Pons (tissue), 1 donor: ENCODE results near the gene CRISP1.
A peak's percentile ranks its signal among the peaks of the same experiment; 100 is the strongest.
"Not testable (repeated sequence)": the region's sequence is repeated elsewhere in the genome, so short reads cannot be mapped to it uniquely, and the experiment has no call there.

Source experiments
- DNase-seq: peaks from one replicate; pipeline ENCODE4 v3.0.0-alpha.2; 2016; ENCODE audit warnings: low spot score

The CRISP1 gene

DNA sequence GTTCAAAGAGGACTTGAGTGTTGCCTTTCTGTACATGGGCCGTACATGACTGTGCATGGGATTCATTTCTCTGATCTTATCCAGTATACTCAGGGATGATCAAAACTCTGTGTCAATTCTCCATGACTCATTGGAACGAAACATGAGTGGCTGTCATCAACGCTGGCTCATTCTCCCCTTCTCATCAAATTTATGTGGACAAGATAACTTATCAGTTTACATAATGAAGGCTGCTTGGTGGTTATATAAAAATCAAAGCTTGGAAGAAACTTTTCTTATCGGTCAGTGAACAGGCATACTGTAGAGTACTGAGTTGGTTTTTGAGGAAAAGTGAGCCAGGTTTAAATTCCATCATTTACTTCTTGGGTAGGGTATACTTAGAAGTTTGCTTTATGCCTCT, 24.9 kb downstream of the CRISP1 start:
- no peak for DNase-seq

DNA sequence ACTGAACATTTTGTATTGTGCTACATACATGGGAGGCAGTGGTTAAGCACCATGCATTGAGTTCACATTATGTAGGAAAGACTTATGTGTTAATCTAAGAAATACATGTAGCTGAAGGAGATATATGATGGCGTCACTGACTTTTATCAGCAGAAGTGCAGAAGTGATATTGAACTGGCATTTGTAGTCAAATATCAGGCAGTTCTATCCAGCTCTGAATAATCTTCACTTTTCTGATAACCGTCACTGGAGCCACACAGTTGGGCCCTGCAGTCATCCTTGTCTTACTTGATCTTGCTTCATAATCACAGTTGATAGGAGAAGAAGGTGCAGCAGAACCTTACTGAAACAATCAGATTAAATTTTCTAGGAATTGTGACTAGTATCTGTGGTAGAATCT, 26.4 kb downstream of the CRISP1 start:
- no peak for DNase-seq

DNA sequence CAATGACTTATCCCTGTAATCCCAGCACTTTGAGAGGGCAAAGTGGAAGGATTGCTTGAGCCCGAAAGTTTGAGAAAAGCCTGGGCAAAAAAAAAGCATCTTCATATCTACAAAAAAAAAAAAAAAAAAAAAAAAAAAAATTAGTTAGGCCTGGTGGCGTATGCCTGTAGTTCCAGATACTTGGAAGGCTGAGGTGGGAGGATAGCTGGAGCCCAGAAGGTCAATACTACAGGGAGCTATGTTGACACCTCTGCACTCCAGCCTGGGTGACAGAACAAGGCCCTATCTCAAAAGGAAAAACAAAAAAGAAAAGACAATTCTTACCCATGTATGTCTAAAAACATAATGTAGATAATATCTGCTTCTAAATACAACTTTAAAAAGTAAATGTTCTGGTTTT, 27.2 kb downstream of the CRISP1 start:
- DNase-seq = no peak

DNA sequence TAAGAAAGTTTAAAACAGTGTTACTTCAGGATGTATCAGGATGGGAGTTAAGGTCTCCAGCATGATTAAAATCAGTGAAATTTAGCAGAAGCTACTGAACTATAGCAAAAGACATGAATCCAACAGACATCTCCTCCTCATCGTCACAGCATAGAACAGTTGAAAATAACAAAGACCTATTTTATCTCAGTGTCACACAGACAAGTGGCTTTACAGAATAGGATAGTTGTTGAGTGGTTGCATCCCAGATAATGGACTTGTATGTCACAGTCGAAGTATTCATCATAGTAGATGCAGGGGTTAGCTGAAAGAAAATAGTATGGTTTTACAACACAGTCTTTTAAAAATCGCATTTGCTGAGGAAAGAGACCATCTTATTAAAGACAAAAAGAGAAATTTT, 31.2 kb downstream of the CRISP1 start:
- peak; percentile 3 for DNase-seq

DNA sequence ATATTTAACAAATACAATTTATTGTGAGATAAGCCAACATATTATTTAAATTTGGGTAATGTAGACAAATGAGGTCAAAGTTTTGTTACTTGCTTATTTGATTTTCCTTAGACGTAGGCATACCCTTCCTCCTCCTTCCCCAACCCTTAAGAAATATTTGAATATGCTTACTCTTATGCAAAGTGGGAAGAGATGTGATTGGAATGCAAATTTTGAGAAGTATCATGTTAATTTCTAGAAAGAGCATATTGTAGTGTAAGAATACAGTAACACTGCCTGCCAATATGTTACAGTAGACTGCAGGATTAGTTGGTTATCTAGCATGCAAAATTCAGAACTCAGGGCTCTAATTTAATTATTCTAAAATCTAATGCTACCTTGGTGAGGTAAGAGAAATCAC, 32.9 kb downstream of the CRISP1 start:
- DNase-seq = no peak

DNA sequence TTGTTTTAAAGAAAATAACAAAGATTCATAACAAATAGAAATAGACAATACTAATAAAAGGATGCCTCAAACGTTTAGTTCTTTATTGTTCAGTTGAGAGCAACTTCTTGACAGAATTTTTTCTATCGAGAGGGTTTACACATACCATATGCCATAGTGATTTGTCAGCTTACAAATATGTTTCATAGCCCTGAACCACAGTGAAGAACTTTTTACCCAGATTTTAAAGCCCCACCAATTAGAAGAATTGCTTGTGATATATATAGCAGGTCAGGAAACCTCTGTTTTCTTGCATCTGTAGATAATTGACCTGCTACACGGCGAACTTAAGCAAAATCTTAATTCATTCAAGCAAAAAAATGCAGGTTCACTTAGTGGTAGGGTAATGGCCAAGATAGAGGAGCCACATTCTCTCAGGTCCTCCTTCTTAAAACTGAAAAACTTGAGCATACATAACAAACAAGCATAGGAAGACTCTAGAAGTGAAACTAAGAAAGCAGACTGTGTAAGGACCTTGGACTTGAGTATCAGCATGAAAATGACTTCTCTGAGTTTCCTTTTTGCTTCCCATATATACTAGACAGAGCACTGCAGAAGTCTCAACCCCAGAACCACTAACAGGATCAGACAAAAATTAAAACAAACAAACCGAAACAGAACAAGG, 39.5 kb downstream of the CRISP1 start:
- no peak for DNase-seq

DNA sequence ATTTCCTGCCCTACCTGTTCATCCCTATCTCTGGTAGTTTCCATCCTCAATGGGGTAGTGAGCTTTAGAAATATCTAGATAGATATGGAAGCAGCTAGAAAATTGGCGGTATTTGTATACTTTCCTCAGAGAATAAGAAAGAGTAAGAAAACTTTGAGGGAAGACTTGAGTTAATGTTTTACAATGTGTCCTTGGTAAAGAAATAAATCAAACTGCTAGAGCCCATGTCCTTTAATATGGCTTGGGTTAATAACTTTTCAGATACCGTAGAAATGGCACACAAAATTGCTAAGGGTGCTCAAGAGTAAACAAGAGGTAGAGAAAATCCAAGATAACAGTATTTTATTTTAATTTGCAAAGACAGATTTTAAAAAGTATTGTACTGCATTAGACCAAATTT, 51.2 kb downstream of the CRISP1 start:
- no peak for DNase-seq

DNA sequence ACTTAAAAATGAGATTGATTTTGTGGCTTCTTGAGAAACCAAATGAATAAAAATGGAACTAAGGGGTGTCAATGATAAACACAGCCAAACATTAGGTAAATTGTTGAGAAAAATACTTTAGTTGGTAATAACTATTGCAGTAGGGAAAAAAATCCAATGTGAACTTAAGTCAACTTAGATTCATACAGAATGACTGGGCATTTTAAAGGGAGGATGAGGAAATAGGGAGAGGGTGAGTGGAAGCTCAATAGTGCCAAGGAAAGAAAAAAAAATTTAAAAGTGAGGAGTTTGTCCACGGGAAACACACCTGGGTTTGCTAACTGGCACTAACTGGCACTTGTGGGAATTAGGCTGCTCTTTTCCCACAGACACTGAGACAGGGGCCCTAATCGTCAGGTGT, 53.1 kb downstream of the CRISP1 start:
- DNase-seq = no peak

DNA sequence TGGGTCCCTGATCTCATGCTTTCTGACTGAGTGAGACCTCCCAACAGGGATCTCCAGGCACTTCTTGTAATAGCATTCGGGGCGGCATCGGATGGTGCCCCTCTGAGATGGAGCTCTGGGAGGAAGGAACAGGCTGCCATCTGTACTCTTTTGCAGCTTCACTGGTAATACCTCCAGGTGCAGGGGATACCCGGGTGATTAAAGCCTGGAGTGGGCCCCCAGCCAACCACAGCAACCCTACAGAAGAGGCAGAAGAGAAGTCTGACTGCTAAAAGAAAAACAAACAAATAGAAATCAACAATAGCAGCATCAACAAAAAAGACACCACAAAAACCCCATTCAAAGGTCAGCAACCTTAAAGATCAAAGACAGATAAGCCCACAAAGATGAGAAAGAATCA, 60.2 kb downstream of the CRISP1 start:
- DNase-seq = no peak

DNA sequence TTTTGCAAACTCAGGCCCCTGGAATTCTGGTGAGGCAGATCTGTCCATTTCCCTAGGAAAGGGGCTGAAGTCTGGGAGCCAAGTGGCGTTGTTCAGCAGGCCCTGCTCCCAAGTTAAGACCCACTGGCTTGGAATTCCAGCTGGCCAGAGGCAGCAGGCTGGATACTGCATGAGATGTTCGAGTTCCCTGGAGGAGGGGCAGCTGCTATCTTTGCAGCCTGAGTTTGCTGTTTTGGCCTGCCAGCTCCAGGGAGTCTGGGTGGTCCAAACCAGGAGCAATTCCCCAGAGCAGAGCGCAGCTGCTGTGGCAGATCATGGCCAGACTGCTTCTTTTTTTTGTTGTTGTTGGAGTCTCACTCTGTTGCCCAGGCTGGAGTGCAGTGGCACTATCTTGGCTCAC, 61.1 kb downstream of the CRISP1 start:
- no peak for DNase-seq

DNA sequence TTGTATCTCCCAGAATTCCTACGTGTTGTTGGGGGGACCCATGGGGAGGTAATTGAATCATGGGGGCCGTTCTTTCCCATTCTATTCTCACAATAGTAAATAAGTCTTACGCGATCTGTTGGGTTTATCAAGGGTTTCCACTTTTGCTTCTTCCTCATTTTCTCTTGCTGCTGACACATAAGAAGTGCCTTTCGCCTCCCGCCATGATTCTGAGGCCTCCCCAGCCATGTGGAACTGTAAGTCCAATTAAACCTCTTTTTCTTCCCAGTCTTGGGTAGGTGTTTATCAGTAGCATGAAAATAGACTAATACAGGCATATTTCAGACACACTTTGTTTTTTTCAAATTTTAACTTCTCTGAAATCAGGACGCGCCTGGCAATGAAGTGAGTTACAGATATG, 64.8 kb downstream of the CRISP1 start:
- DNase-seq = no peak

DNA sequence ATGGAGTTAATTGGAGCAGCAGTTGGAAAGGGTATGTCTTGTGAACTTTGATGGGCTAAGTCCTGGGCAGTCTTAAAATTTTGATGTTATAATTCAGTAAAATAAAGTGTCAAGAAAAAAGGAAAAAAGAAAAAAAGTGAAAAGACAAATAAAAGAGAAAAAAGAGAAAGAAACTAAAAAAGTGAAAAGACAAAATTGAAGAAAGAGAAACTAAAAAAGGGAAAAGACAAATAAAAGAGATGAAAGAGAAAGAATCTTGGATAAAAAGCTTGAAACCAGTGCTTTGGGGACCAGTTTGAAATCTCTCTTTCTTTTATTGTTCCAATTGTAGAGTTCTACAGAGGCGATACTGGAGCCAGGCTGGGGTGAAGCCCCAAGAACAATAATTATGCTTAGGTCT, 67.2 kb downstream of the CRISP1 start:
- DNase-seq = no peak

DNA sequence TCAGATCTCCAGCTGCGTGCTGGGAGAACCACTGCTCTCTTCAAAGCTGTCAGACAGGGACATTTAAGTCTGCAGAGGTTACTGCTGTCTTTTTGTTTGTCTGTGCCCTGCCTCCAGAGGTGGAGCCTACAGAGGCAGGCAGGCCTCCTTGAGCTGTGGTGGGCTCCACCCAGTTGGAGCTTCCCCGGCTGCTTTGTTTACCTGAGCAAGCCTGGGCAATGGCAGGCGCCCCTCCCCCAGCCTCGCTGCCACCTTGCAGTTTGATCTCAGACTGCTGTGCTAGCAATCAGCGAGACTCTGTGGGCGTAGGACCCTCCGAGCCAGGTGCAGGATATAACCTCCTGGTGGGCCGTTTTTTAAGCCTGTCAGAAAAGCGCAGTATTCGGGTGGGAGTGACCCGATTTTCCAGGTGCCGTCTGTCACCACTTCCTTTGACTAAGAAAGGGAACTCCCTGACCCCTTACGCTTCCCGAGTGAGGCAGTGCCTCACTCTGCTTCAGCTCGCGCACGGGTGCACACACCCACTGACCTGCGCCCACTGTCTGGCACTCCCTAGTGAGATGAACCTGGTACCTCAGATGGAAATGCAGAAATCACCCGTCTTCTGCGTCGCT, 69.4 kb downstream of the CRISP1 start:
- not testable (repeated sequence) for DNase-seq

DNA sequence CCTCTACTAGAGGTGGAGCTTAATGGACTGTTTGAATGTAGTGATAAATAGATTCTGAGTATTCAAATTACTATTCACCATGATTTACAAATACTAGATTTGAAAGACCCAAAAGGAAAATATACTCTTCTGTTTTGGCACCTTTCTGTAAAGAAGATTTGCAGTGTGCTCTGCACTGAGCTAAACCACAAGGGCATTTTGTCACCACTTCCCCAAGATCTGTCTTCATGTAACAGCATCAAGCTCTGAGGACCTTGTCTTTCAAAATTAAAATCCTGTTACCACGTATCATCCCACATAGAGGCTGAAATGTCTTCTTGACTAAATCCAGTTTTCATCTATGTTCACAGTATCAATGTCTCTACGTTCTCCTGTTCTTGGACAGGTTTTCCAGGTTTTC, 76.0 kb downstream of the CRISP1 start:
- no peak for DNase-seq

DNA sequence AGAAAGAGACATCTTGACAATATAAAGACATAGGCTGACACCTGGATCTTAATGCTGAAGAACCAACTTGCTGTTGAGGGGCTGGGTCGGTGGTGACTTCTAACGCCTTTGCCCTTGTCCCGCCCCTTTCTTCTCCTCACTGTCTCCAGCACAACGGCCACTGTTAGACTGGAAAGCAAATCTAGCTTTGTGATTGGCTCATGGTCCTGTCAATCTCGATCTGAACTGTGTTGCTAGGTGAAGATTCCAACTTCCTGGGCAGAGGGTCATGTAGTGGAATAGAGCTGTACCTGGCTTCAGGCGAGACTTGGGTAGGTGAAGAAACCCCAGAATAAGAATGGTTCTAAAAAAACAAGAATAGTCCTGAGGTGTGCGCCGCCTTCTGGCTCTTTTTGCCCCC, 79.2 kb downstream of the CRISP1 start, which contains the start of gene PGK2:
Gene PGK2, minus strand, starts transcription at position 110 of the 400 bp plus-strand sequence. Its CDS starts 98 bp downstream, at position 12.
- no peak for DNase-seq

DNA sequence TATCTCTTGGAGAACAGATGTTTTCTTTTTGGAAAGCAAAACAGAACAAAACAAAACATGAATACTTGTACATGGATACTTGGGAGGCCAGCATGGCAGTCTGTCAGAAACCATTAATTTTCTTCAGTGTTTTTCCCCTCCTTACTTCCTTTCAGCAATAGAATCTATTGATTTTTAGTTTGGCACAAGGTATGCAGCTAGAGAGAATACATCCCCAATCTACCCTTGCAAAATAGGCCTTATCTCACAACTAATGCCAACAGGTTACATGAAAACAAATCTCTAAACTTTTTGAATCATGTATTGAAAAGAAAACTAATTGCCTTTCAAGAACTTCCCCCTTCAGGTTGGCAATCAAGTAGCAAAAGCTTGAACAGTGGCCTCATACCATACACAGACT, 82.1 kb downstream of the CRISP1 start:
- DNase-seq = no peak
